Mammary epithelial cell (primary cell): ENCODE measurements around the gene BMAL2.

ENCODE experiments used
- EZH2 ChIP-seq: IDR thresholded peaks from 2 replicates; pipeline ENCODE4 v1.6.1; 2012; ENCODE audit warnings: low read length, inconsistent platforms, borderline replicate concordance
- TF ChIP-seq, protein P1 (sequence below), 2 donors: IDR thresholded peaks in 1 of 2; conservative IDR thresholded peaks in 1 of 2; 2 replicates each; pipeline ENCODE4 v1.5.1; 2011 to 2012; ENCODE audit warnings: inconsistent platforms in 2 of 2, low read length in 2 of 2, mild to moderate bottlenecking in 2 of 2, control low read depth in 1 of 2, low read depth in 1 of 2; ENCODE audit not compliant: insufficient read depth in 1 of 2; ENCODE audit errors: extremely low read depth in 1 of 2

- TF ChIP-seq, protein P1, sequence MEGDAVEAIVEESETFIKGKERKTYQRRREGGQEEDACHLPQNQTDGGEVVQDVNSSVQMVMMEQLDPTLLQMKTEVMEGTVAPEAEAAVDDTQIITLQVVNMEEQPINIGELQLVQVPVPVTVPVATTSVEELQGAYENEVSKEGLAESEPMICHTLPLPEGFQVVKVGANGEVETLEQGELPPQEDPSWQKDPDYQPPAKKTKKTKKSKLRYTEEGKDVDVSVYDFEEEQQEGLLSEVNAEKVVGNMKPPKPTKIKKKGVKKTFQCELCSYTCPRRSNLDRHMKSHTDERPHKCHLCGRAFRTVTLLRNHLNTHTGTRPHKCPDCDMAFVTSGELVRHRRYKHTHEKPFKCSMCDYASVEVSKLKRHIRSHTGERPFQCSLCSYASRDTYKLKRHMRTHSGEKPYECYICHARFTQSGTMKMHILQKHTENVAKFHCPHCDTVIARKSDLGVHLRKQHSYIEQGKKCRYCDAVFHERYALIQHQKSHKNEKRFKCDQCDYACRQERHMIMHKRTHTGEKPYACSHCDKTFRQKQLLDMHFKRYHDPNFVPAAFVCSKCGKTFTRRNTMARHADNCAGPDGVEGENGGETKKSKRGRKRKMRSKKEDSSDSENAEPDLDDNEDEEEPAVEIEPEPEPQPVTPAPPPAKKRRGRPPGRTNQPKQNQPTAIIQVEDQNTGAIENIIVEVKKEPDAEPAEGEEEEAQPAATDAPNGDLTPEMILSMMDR (conservative IDR thresholded peaks at IDR 0.05 in 1 of 2, IDR thresholded peaks at IDR 0.05 in 1 of 2; ENCODE audit: extremely low read depth in 1 of 2, insufficient read depth in 1 of 2, low read depth in 1 of 2, low read length in 2 of 2), result no peak
- no peak for TF ChIP-seq EZH2
Measured at GRCh38 chr12:27335364-27336281, 3.0 kb downstream of the BMAL2 start.
